Measurements from ENCODE around the gene SRMS.

DNA sequence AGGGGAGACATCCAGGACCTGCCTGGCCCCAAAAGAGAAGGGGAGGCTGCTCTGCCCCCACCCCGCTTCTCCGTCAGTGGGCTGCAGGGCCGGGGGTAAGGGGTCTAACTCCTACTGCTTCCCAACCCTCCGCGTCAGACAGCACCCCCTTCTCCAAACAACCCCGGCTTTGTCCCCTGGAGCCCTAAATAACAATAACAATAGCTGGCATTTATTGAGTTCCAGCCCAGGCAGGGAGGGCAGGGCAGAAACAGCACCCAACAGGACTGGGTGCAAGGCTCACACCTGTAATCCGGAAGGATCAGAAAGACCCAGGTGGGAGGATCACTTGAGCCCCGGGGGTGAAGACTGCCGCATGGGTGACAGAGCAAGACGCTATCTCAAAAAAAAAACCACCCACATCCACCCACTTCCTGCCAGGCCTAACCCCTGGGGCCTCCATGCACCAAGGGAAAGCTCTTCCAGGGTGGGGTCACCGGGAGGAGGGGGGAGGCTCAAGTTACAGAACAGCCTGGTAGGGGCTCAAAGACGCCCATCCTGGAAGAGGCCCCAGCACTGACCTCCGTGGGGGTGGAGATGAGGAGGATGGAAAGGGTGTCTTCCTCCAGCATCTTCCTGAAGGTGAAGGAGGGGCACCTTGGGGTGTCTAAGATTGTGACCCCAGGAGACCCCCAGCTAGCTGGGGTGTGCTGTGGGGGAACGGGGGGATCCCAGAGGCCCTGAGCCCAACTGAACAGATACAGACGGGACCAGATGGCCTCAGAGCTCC is 5.1 kb upstream of the SRMS start:
- TF ChIP-seq, protein P1, sequence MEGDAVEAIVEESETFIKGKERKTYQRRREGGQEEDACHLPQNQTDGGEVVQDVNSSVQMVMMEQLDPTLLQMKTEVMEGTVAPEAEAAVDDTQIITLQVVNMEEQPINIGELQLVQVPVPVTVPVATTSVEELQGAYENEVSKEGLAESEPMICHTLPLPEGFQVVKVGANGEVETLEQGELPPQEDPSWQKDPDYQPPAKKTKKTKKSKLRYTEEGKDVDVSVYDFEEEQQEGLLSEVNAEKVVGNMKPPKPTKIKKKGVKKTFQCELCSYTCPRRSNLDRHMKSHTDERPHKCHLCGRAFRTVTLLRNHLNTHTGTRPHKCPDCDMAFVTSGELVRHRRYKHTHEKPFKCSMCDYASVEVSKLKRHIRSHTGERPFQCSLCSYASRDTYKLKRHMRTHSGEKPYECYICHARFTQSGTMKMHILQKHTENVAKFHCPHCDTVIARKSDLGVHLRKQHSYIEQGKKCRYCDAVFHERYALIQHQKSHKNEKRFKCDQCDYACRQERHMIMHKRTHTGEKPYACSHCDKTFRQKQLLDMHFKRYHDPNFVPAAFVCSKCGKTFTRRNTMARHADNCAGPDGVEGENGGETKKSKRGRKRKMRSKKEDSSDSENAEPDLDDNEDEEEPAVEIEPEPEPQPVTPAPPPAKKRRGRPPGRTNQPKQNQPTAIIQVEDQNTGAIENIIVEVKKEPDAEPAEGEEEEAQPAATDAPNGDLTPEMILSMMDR (conservative IDR thresholded peaks at IDR 0.05; ENCODE audit: low read length) = no peak
- TF ChIP-seq EZH2phosphoT487 (IDR thresholded peaks at IDR 0.05; ENCODE audit: borderline replicate concordance) = no peak

Measured in Loucy (cell line).